ENCODE results near the gene AHNAK2. TPM values are rescaled to one million over a fixed set of nuclear protein-coding genes. Genes with fewer than 3 reads are reported as not detected.
A peak's percentile ranks its signal among the peaks of the same experiment; 100 is the strongest.

The AHNAK2 gene
- total and polyA plus RNA-seq, 9 of the 15 experiments (the other 6 are each of a cell fraction or from before 2014, with no cell fraction given): 0.04 to 0.09 (median 0.04) TPM; not detected in 6

DNA sequence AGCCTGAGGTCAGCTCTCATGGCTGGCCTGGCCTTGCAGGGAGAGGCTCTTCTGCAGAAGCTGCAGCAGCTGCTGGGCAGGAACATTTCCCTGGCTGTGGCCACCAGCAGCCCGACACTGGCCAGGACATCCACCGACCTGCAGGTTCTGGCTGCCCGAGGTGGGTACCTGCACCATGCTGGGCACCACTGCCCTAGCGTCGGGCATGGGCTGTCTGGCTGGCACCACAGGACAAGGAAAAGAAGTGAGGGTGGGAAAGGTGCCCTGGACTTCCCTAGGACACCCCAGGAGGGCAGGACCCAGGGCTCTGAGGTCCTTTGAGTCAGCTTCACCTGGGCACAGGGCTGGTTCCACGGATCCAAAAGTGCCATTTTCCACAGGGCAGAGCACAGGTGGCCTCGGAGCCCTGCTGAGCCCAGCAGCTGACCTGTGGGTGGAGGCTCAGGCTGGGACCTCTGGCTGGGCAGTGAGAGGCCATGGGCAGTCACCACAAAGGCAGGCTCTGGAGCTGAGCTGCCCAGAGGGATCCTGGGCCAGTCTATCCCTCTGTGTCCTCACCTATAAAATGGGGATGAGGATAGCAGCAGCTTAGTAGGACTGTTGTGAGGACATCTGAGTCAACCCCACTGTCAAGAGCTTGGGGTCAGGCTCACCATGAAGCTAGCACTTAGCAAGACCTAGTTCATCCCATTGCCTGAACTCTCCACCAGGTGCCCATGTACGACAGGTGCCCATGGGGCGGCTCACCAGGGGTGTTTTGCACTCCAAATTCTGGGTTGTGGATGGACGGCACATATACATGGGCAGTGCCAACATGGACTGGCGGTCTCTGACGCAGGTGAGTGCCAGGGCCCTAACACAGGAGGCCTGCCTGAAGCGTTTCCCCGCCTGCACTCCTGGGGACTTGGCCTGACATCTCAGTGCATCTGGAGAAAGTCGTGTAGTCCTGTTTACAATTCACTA is 48.6 kb downstream of the AHNAK2 start:
- no peak overlapping the region for H3K9ac ChIP-seq (ENCODE audit: insufficient read depth in 1 of 2, low read depth in 2 of 2, low read length in 2 of 2)
- no peaks in the 10 kb centered on the region for H3K36me3 ChIP-seq (ENCODE audit: control insufficient read depth, insufficient read depth, low read length)
- WGBS (ENCODE audit: insufficient coverage, low coverage, missing lambda C conversion rate): 10% methylated on average over 12 of the region's 15 CpGs
- H3K4me3 ChIP-seq: no peak overlapping the region
- no peak for FAIRE-seq
- BruUV-seq (replicated peaks): no TSS peak
- H3K9me1 ChIP-seq (ENCODE audit: control insufficient read depth, insufficient read depth, low read length): no peaks in the 10 kb centered on the region
- no peak for ATAC-seq
- DNase-seq (ENCODE audit: extremely low read depth in 1 of 4, low spot score in 3 of 4): peak in 1 of 4 experiments; percentile 1
- H3K27ac ChIP-seq (ENCODE audit: extremely low read depth, low read depth, low read length): no peak overlapping the region
- CTCF ChIA-PET (ENCODE audit: low intra/inter-chr PET ratio): no interaction called here
- H3K27me3 ChIP-seq (ENCODE audit: control insufficient read depth in 2 of 2, insufficient read depth in 2 of 2, low read length in 2 of 2): peaks cover 0 to 11% of the 10 kb centered on the region in 2 experiments; a peak in 2 of 5 replicates
- no peak overlapping the region for H2AFZ ChIP-seq (ENCODE audit: low read depth, low read length)
- intact Hi-C loops (cut with micrococcal nuclease) (no loop called here), in situ Hi-C loops (cut with MboI) (no loop called here)
- H4K20me1 ChIP-seq (replicated peaks; ENCODE audit: control insufficient read depth, insufficient read depth, low read length): no peaks in the 10 kb centered on the region
- no peaks in the 10 kb centered on the region for H3K9me3 ChIP-seq (replicated peaks; ENCODE audit: control insufficient read depth, insufficient read depth, low read depth, low read length)
- H3K4me2 ChIP-seq (ENCODE audit: insufficient read depth, low read length): no peak overlapping the region
- TF ChIP-seq RBM17 (IDR thresholded peaks at IDR 0.05; ENCODE audit: borderline replicate concordance, low read depth, low read length) (no peak), MCM5 (IDR thresholded peaks at IDR 0.05; ENCODE audit: low read depth) (no peak)
- no peaks in the 10 kb centered on the region for H3K79me2 ChIP-seq (ENCODE audit: control insufficient read depth, insufficient read depth, low read length)
- H3K4me1 ChIP-seq (replicated peaks in 1 of 2; ENCODE audit: control insufficient read depth in 2 of 2, insufficient read depth in 2 of 2, low read length in 2 of 2): peaks cover 0 to 62% of the 10 kb centered on the region in 2 experiments; a peak in 2 of 5 replicates
- POLR2A ChIA-PET: interaction anchor here (0.5 to 0.9 kb wide), 2 partner anchors 65 to 160 kb away, joined by 3 to 4 read pairs; no protein-coding TSS in a partner anchor

All from K562 (cell line).